Upper lobe of left lung (tissue), 4 donors: Measurements from ENCODE around the gene COL7A1.

Source experiments
- EP300 ChIP-seq, 4 donors: sonication (generic); formaldehyde crosslinking; IDR thresholded peaks; one replicate each; pipeline ENCODE4 v1.5.1; 2017; ENCODE audit warnings: antibody characterized with exemption in 4 of 4, control low read depth in 2 of 4
- POLR2A ChIP-seq, 4 donors: fragments of 450-650 bp; IDR thresholded peaks; one replicate each; pipeline ENCODE4 v1.5.1; 2016 to 2017; ENCODE audit warnings: antibody characterized with exemption in 4 of 4, mild to moderate bottlenecking in 2 of 4
- TF ChIP-seq, protein P1 (sequence below), 6 experiments: fragments of 450-650 bp in 4 of 6; fragments of 200-600 bp in 2 of 6; sonication (generic) in 2 of 6; IDR thresholded peaks; one replicate each; pipeline ENCODE4 v1.5.1; 2016 to 2019; ENCODE audit warnings: antibody characterized with exemption in 6 of 6

GRCh38 chr3:48619541-48620524 lies 24.7 kb upstream of the COL7A1 start:
- TF ChIP-seq, protein P1, sequence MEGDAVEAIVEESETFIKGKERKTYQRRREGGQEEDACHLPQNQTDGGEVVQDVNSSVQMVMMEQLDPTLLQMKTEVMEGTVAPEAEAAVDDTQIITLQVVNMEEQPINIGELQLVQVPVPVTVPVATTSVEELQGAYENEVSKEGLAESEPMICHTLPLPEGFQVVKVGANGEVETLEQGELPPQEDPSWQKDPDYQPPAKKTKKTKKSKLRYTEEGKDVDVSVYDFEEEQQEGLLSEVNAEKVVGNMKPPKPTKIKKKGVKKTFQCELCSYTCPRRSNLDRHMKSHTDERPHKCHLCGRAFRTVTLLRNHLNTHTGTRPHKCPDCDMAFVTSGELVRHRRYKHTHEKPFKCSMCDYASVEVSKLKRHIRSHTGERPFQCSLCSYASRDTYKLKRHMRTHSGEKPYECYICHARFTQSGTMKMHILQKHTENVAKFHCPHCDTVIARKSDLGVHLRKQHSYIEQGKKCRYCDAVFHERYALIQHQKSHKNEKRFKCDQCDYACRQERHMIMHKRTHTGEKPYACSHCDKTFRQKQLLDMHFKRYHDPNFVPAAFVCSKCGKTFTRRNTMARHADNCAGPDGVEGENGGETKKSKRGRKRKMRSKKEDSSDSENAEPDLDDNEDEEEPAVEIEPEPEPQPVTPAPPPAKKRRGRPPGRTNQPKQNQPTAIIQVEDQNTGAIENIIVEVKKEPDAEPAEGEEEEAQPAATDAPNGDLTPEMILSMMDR (IDR thresholded peaks at IDR 0.05): no peak
- TF ChIP-seq POLR2A (IDR thresholded peaks at IDR 0.05) (no peak), EP300 (IDR thresholded peaks at IDR 0.05) (no peak)
